A549 (cell line): Measurements from ENCODE around the gene TM7SF2.

Source experiments
- CHD2 ChIP-seq: fragments of 150-350 bp; IDR thresholded peaks from 2 replicates; pipeline ENCODE4 v1.6.1; 2014; ENCODE audit warnings: low read length; ENCODE audit not compliant: partially characterized antibody
- CHD4 ChIP-seq: fragments of 200-600 bp; sonication (generic); IDR thresholded peaks from 2 replicates; pipeline ENCODE4 v1.6.1; 2016; ENCODE audit warnings: antibody characterized with exemption, mild to moderate bottlenecking, borderline replicate concordance
- CTCF ChIP-seq: fragments of >200 bp; sonication (Bioruptor Twin); formaldehyde crosslinking; IDR thresholded peaks from 3 replicates; pipeline ENCODE4 v1.5.1; 2016
- HDAC2 ChIP-seq: fragments of 200-600 bp; sonication (generic); IDR thresholded peaks from 2 replicates; pipeline ENCODE4 v1.6.1; 2016
- HOXA7 ChIP-seq: fragments of 250-450 bp; sonication (Bioruptor Pico); IDR thresholded peaks from 2 replicates; pipeline ENCODE4 v1.5.0; 2020; ENCODE audit warnings: mild to moderate bottlenecking, moderate library complexity
- JUNB ChIP-seq: fragments of >200 bp; sonication (Bioruptor Twin); formaldehyde crosslinking; IDR thresholded peaks from 2 replicates; pipeline ENCODE4 v1.6.1; 2016
- POLR2A ChIP-seq: IDR thresholded peaks from 2 replicates; pipeline ENCODE4 v1.6.1; 2012; ENCODE audit warnings: mild to moderate bottlenecking, low read length
- POLR2AphosphoS2 ChIP-seq: conservative IDR thresholded peaks from 2 replicates; pipeline ENCODE4 v1.6.1; 2012; ENCODE audit warnings: low read length, improper control_type of control experiment, inconsistent platforms

- TF ChIP-seq CHD4 (no peak), CHD2 (no peak), POLR2A (no peak), CTCF (no peak), JUNB (no peak), HDAC2 (no peak), HOXA7 (CRISPR knock-in tag) (no peak), POLR2AphosphoS2 (no peak)
Measured at GRCh38 chr11:65136515-65137096, 24.9 kb downstream of the TM7SF2 start.
